GM19239 (cell line): Measurements from ENCODE around the gene SOX30.
"Not testable (repeated sequence)": the region's sequence is repeated elsewhere in the genome, so short reads cannot be mapped to it uniquely, and the experiment has no call there.

Source experiments
- DNase-seq: peaks from one replicate; pipeline ENCODE4 v3.0.0; 2011; ENCODE audit warnings: low spot score; ENCODE audit not compliant: insufficient read length
- FAIRE-seq: peaks from 2 replicates; lab custom pipeline; 2011; peaks lifted over from hg19 to GRCh38; lab: Jason Lieb, UNC

Gene SOX30

DNA sequence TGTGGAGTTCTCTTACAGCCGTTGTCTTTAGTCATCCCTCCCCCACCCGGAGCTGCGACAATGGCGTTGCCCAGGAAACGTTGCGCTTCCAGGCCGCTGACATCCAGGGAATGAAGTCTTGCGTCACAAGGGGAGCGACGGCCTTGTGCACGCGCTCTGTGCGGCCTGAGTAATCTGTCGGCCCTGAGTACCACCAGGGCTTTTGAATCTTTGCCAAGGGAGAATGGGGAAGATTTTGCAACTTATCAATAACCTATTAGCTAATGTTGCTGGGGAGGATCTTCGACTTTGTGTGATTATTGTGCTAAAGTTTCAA, at the start of gene SOX30:
TSS of gene SOX30 (minus strand) at position 62 of the 316 bp plus-strand sequence. CDS start 360 bp downstream, outside the sequence.
- no peak for FAIRE-seq
- DNase-seq = no peak

DNA sequence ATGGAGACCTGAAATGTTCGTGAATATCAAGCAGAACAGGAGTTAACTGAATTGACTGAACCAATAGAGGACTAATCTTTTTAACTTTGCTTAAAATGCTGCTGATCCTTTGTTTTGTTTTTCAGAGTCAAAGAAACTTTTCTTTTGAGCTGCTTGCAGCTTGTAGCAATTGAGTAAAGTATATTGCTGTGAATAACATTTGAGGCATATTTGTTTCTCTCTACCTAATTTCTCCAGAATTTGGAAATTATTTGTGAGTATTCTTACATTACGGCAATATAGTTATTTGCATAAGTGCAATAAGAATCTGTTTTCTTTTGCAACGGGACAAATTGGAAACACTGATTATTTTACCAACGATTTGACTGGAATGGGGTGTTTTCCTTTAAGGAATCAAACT, 46.4 kb upstream of the SOX30 start:
- not testable (repeated sequence) for DNase-seq, FAIRE-seq

- not testable (repeated sequence) for FAIRE-seq, DNase-seq
These were observed 43.9 kb upstream of the SOX30 start for GRCh38 chr5:157696154-157696553.

DNA sequence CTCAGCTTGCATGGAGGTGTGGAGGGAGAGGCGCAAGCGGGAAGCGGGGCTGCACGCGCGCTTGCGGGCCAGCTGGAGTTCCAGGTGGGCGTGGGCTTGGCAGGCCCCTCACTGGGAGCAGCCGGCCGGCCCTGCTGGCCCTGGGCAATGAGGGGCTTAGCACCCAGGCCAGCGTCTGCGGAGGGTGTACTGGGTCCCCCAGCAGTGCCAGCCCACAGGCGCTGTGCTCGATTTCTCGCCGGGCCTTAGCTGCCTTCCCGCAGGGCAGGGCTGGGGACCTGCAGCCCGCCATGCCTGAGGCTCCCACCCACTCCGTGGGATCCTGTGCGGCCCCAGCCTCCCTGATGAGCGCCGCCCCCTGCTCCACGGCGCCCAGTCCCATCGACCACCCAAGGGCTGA, 41.6 kb upstream of the SOX30 start:
- not testable (repeated sequence) for FAIRE-seq

GRCh38 chr5:157690690-157691433, 38.6 kb upstream of the SOX30 start:
- DNase-seq (no peak), FAIRE-seq (no peak)

More for the DNA sequence above, 41.6 kb upstream of the SOX30 start:
- DNase-seq = not testable (repeated sequence)

DNA sequence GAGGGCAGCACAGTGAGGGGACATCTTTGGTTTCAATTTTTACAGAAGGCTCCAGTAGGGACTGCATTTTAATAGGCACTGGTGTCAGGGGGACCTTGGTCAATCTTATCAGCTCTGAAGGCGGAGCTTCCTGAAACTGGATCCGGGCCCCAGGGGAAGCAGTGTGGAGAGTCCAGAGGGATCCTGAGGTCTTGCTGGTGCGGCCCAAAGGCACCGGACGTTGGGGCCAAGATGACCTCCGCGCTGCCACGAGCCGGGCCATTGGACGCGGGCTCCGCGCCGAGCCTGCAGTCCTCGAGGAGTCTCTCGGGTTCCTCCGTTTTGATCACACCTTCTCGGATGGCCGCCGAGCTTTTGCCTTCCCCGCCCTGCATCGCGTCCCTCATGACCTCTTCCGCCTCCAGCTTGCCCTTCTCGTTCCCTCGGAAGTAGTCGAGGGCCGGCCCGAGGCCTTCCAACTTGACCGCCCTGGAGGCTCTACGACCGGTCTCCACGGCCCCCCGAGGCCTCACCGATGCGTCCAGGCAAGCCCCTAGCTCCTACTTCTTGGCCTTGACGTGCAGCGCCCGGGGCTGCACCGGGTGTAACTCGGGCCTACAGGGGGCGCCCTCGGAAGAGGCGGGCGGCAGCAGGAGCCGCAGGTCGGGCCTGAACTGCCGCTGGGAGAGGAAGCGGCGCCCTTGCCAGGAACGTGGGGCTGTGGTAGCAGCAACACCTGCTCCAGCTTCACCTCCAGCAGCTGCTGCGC, 37.9 kb upstream of the SOX30 start:
- DNase-seq (no peak), FAIRE-seq (no peak)

- FAIRE-seq (no peak), DNase-seq (no peak)
These were observed 34.9 kb upstream of the SOX30 start for GRCh38 chr5:157687198-157687554.

DNA sequence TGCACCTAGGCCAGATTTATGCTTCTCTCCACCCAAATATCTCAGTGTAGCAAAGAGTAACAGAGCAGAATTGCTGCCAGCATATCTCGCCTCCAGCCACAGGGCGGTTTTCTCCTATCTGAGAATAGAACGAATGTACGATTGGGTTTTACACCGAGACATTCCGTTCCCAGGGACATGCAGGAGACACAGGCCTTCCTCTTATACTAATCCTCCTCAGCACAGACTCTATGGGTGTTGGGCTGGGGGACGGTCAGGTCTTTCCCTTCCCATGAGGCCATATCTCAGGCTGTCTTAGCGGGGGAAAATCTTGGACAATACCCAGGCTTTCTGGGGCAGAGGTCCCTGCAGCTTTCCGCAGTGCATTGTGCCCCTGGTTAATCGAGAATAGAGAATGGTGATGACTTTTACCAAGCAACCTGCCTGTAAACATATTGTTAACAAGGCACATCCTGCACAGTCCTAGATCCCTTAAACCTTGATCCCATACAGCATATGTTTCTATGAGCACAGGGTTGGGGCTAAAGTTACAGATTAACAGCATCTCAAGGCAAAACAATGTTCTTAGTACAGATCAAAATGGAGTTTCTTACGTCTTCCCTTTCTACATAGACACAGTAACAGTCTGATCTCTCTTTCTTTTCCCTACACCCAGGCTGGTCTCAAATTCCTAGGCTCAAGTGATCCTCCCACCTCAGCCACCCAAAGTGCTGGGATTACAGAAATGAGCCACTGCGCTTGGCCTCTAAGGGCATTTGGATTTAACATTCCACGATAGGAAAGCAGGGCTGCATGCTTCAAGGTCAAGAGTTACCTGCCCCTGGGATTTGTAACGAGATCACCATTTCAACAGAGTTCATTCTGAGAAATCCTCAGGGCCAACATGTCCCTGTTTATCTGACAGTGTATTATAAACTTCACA, 34.3 kb upstream of the SOX30 start:
- not testable (repeated sequence) for FAIRE-seq, DNase-seq

GRCh38 chr5:157682257-157682656, 30.0 kb upstream of the SOX30 start:
- DNase-seq = no peak
- FAIRE-seq = no peak

DNA sequence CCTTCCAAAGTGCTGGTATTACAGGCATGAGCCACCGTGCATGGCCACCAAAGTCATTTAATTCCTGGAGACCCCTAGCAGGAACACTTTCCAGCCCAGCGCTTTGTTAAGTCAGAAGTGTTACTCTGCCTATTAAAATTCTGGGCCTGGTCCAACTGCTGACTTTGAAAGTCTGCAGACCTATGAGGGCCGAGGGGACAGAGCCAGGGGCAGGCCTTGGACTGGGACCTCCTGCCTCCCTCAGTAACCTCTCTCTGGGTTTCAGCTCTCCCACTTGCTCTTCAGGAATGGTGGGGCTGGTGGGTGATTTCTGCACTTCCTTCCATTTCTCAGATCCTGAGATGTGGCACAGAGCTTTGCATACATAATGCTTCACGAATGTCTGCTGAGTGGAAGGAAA, 28.8 kb upstream of the SOX30 start:
- DNase-seq = no peak
- FAIRE-seq = no peak

- DNase-seq = no peak
- FAIRE-seq = no peak
These were observed 28.0 kb upstream of the SOX30 start for GRCh38 chr5:157680239-157680638.

DNA sequence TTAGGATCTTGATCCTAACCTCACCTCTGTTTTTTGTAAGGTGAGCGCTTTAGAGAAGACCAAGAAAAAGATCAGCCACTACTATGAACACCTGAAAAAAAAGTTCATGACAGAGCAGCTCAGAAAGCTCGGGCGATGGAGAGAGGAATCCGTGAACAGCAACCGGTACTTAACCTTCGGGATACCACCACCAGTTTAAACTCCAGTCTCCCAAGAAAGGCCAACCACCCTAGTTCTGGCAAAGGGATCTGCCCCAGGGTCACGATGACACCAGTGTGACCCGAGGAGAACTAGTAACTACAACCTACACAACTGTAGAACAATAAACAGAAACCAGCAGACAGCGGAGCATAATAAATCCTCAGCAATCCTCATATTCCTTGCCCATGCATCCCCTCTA, 27.6 kb upstream of the SOX30 start:
- FAIRE-seq (no peak), DNase-seq (no peak)

DNA sequence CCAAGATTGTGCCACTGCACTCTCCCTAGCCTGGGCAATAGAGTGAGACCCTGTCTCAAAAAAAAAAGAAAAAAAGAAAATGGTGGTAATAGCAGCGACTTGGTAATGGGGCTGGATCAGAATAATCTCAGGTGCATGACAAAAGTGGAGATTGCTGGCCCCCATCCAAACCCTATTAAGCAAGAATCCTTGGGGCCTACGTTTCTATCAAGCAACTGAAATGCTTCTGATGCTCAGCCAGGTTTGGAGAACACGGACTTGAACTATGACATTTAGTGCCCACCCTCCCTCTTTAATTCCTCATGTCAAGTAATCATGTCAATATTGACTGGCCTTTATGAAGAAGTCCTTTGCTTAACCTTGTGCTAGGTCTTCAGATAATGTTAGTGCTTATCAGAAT, 25.7 kb upstream of the SOX30 start:
- FAIRE-seq = no peak
- DNase-seq = no peak

GRCh38 chr5:157674351-157674750, 22.1 kb upstream of the SOX30 start:
- not testable (repeated sequence) for DNase-seq, FAIRE-seq

GRCh38 chr5:157672976-157673375, 20.7 kb upstream of the SOX30 start:
- FAIRE-seq = no peak

GRCh38 chr5:157671592-157672330, 19.5 kb upstream of the SOX30 start:
- DNase-seq (no peak), FAIRE-seq (no peak)

More at GRCh38 chr5:157672976-157673375, 20.7 kb upstream of the SOX30 start:
- no peak for DNase-seq

GRCh38 chr5:157670662-157671591, 18.7 kb upstream of the SOX30 start, which contains the start of gene C5orf52:
TSS of gene C5orf52 (plus strand) at chr5:157671533. CDS start at chr5:157671615, 82 bp downstream.
- FAIRE-seq (peak; percentile 39), DNase-seq (peak; percentile 23)

GRCh38 chr5:157669701-157670097, 17.5 kb upstream of the SOX30 start:
- DNase-seq = no peak
- FAIRE-seq = no peak

GRCh38 chr5:157668356-157668755, 16.1 kb upstream of the SOX30 start:
- DNase-seq (no peak), FAIRE-seq (no peak)
